HEK293 (cell line): ENCODE data around the gene GALC.

ENCODE experiments used
- CTCF ChIA-PET: fragments of 350-600 bp; formaldehyde crosslinking; extraction: SDS; loops from one replicate; lab custom pipeline; 2021; ENCODE audit warnings: antibody characterized with exemption; lab: Yijun Ruan, JAX
- POLR2A ChIA-PET: fragments of 300-600 bp; formaldehyde crosslinking; extraction: SDS; loops from one replicate; lab custom pipeline; 2020; ENCODE audit warnings: antibody characterized with exemption, inconsistent platforms; lab: Yijun Ruan, JAX
- H3K27ac ChIP-seq: fragments of 200-500 bp; sonication (Bioruptor generic); 2 replicates; pipeline ENCODE4 v1.5.1; 2014; ENCODE audit warnings: low read depth, low read length, control low read depth, inconsistent platforms; ENCODE audit errors: extremely low read depth
- H3K36me3 ChIP-seq, 2 experiments: fragments of 200-500 bp in 1 of 2; sonication (Bioruptor generic) in 1 of 2; 1 replicate in 1 of 2; 2 replicates in 1 of 2; pipeline ENCODE4 v1.5.1; 2014 to 2017; ENCODE audit warnings: inconsistent platforms in 2 of 2, low read length in 2 of 2; ENCODE audit not compliant: control insufficient read depth in 2 of 2, insufficient read depth in 1 of 2
- H3K4me1 ChIP-seq: fragments of 200-500 bp; sonication (Bioruptor generic); 2 replicates; pipeline ENCODE4 v1.5.1; 2014; ENCODE audit warnings: mild to moderate bottlenecking, low read length, inconsistent platforms; ENCODE audit not compliant: control insufficient read depth, insufficient read depth
- H3K4me3 ChIP-seq: 2 replicates; pipeline ENCODE4 v1.5.1; 2011; ENCODE audit warnings: low read depth, mild to moderate bottlenecking, control low read depth, low read length, moderate library complexity
- H3K9me3 ChIP-seq: fragments of 200-500 bp; sonication (Bioruptor generic); 2 replicates; pipeline ENCODE4 v1.5.1; 2014; ENCODE audit warnings: low read depth, low read length, inconsistent platforms; ENCODE audit not compliant: control insufficient read depth, insufficient read depth
- GLIS2 ChIP-seq: fragments of 450-650 bp; formaldehyde crosslinking; IDR thresholded peaks from 2 replicates; pipeline ENCODE4 v1.5.1; 2016; ENCODE audit warnings: missing biosample characterization, missing genetic modification characterization
- KLF10 ChIP-seq: fragments of 450-650 bp; IDR thresholded peaks from 2 replicates; pipeline ENCODE4 v1.5.1; 2018; ENCODE audit warnings: missing biosample characterization, mild to moderate bottlenecking, missing genetic modification characterization
- KLF9 ChIP-seq: fragments of 450-650 bp; formaldehyde crosslinking; IDR thresholded peaks from 2 replicates; pipeline ENCODE4 v1.5.1; 2016; ENCODE audit warnings: missing biosample characterization, missing genetic modification characterization, low read depth
- TRIM28 ChIP-seq: IDR thresholded peaks from 2 replicates; pipeline ENCODE4 v1.6.1; 2011; ENCODE audit warnings: low read length, control low read depth, borderline replicate concordance
- ZBTB1 ChIP-seq: fragments of 450-650 bp; formaldehyde crosslinking; IDR thresholded peaks from 2 replicates; pipeline ENCODE4 v1.5.1; 2016; ENCODE audit warnings: missing biosample characterization, missing genetic modification characterization
- ZEB2 ChIP-seq: fragments of 450-650 bp; formaldehyde crosslinking; IDR thresholded peaks from 2 replicates; pipeline ENCODE4 v1.5.1; 2016; ENCODE audit warnings: missing biosample characterization, missing genetic modification characterization
- ZNF138 ChIP-seq: fragments of 450-650 bp; formaldehyde crosslinking; IDR thresholded peaks from 2 replicates; pipeline ENCODE4 v1.5.1; 2016; ENCODE audit warnings: missing biosample characterization, missing genetic modification characterization, borderline replicate concordance
- ZNF221 ChIP-seq: fragments of 450-650 bp; formaldehyde crosslinking; IDR thresholded peaks from 2 replicates; pipeline ENCODE4 v1.5.1; 2017; ENCODE audit warnings: missing biosample characterization, missing genetic modification characterization, borderline replicate concordance
- ZNF426 ChIP-seq: fragments of 450-650 bp; formaldehyde crosslinking; IDR thresholded peaks from 2 replicates; pipeline ENCODE4 v1.5.1; 2017; ENCODE audit warnings: missing biosample characterization, missing genetic modification characterization, mild to moderate bottlenecking, inconsistent platforms, moderate library complexity
- ZNF544 ChIP-seq: fragments of 450-650 bp; formaldehyde crosslinking; IDR thresholded peaks from 2 replicates; pipeline ENCODE4 v1.5.0; 2017; ENCODE audit warnings: missing biosample characterization, missing genetic modification characterization
- ZNF555 ChIP-seq: fragments of 450-650 bp; formaldehyde crosslinking; conservative IDR thresholded peaks from 2 replicates; pipeline ENCODE4 v1.5.1; 2017; ENCODE audit warnings: missing biosample characterization, mild to moderate bottlenecking, missing genetic modification characterization, inconsistent platforms
- ZNF596 ChIP-seq: fragments of 450-650 bp; IDR thresholded peaks from 2 replicates; pipeline ENCODE4 v1.5.0; 2018; ENCODE audit warnings: missing biosample characterization, mild to moderate bottlenecking, missing genetic modification characterization, moderate library complexity
- ZNF701 ChIP-seq: fragments of 450-650 bp; formaldehyde crosslinking; IDR thresholded peaks from 2 replicates; pipeline ENCODE4 v1.5.1; 2016; ENCODE audit warnings: missing biosample characterization, missing genetic modification characterization
- ZNF830 ChIP-seq: fragments of 450-650 bp; IDR thresholded peaks from 2 replicates; pipeline ENCODE4 v1.5.0; 2018; ENCODE audit warnings: missing biosample characterization, missing genetic modification characterization, low read depth, mild to moderate bottlenecking, moderate library complexity
- ZNF837 ChIP-seq: fragments of 450-650 bp; formaldehyde crosslinking; IDR thresholded peaks from 2 replicates; pipeline ENCODE4 v1.5.1; 2016; ENCODE audit warnings: missing biosample characterization, missing genetic modification characterization
- ZSCAN23 ChIP-seq: fragments of 450-650 bp; formaldehyde crosslinking; IDR thresholded peaks from 2 replicates; pipeline ENCODE4 v1.5.1; 2016; ENCODE audit warnings: missing biosample characterization, missing genetic modification characterization
- ZSCAN30 ChIP-seq: fragments of 450-650 bp; IDR thresholded peaks from 2 replicates; pipeline ENCODE4 v1.5.1; 2018; ENCODE audit warnings: missing biosample characterization, mild to moderate bottlenecking, missing genetic modification characterization, moderate library complexity
- TF ChIP-seq, protein P1 (sequence below): fragments of 450-650 bp; formaldehyde crosslinking; IDR thresholded peaks from 2 replicates; pipeline ENCODE4 v1.5.1; 2016; ENCODE audit warnings: missing biosample characterization, missing genetic modification characterization
- TF ChIP-seq, protein P2 (sequence below): fragments of 450-650 bp; IDR thresholded peaks from 2 replicates; pipeline ENCODE4 v1.5.1; 2018; ENCODE audit warnings: missing biosample characterization, missing genetic modification characterization
- TF ChIP-seq, protein P3 (sequence below): fragments of 450-650 bp; formaldehyde crosslinking; IDR thresholded peaks from 2 replicates; pipeline ENCODE4 v1.5.1; 2016; ENCODE audit warnings: missing biosample characterization, missing genetic modification characterization
- TF ChIP-seq, protein P4 (sequence below): fragments of 450-650 bp; IDR thresholded peaks from 2 replicates; pipeline ENCODE4 v1.5.1; 2018; ENCODE audit warnings: missing biosample characterization, mild to moderate bottlenecking, missing genetic modification characterization
- TF ChIP-seq, protein P5 (sequence below): fragments of 450-650 bp; formaldehyde crosslinking; IDR thresholded peaks from 2 replicates; pipeline ENCODE4 v1.5.1; 2016; ENCODE audit warnings: missing biosample characterization, missing genetic modification characterization
- TF ChIP-seq, protein P6 (sequence below): fragments of 450-650 bp; formaldehyde crosslinking; IDR thresholded peaks from 2 replicates; pipeline ENCODE4 v1.5.1; 2016; ENCODE audit warnings: missing biosample characterization, missing genetic modification characterization

GALC gene

DNA sequence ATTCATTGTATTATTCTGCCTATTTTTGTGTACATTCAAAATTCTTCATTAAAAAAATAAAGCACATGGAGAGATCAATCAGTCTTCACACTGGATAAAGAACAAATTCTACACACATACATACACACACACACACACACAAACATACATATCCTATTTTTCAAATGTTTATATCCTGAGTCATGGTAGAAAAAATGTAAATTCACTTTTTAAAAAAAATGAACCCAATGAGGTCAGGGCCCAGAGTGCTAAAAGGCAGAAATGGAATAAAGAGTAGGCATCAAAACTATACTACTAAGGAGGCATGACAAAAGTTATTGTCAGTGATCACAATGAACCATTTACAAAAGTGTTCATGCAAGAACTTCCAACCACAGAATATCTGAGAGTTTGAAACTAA is 17.3 kb downstream of the GALC start (continued):
- TF ChIP-seq, protein P1, sequence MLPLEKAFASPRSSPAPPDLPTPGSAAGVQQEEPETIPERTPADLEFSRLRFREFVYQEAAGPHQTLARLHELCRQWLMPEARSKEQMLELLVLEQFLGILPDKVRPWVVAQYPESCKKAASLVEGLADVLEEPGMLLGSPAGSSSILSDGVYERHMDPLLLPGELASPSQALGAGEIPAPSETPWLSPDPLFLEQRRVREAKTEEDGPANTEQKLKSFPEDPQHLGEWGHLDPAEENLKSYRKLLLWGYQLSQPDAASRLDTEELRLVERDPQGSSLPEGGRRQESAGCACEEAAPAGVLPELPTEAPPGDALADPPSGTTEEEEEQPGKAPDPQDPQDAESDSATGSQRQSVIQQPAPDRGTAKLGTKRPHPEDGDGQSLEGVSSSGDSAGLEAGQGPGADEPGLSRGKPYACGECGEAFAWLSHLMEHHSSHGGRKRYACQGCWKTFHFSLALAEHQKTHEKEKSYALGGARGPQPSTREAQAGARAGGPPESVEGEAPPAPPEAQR, result no peak
- TF ChIP-seq ZNF138 (no peak), ZNF837 (tag by site-specific recombination) (no peak), ZNF555 (no peak), ZEB2 (tag by site-specific recombination) (no peak)
- TF ChIP-seq, protein P2, sequence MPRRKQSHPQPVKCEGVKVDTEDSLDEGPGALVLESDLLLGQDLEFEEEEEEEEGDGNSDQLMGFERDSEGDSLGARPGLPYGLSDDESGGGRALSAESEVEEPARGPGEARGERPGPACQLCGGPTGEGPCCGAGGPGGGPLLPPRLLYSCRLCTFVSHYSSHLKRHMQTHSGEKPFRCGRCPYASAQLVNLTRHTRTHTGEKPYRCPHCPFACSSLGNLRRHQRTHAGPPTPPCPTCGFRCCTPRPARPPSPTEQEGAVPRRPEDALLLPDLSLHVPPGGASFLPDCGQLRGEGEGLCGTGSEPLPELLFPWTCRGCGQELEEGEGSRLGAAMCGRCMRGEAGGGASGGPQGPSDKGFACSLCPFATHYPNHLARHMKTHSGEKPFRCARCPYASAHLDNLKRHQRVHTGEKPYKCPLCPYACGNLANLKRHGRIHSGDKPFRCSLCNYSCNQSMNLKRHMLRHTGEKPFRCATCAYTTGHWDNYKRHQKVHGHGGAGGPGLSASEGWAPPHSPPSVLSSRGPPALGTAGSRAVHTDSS, result no peak
- TF ChIP-seq, protein P3, sequence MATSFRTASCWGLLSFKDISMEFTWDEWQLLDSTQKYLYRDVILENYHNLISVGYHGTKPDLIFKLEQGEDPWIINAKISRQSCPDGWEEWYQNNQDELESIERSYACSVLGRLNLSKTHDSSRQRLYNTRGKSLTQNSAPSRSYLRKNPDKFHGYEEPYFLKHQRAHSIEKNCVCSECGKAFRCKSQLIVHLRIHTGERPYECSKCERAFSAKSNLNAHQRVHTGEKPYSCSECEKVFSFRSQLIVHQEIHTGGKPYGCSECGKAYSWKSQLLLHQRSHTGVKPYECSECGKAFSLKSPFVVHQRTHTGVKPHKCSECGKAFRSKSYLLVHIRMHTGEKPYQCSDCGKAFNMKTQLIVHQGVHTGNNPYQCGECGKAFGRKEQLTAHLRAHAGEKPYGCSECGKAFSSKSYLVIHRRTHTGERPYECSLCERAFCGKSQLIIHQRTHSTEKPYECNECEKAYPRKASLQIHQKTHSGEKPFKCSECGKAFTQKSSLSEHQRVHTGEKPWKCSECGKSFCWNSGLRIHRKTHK (tag by site-specific recombination), result no peak
- TF ChIP-seq, protein P4, sequence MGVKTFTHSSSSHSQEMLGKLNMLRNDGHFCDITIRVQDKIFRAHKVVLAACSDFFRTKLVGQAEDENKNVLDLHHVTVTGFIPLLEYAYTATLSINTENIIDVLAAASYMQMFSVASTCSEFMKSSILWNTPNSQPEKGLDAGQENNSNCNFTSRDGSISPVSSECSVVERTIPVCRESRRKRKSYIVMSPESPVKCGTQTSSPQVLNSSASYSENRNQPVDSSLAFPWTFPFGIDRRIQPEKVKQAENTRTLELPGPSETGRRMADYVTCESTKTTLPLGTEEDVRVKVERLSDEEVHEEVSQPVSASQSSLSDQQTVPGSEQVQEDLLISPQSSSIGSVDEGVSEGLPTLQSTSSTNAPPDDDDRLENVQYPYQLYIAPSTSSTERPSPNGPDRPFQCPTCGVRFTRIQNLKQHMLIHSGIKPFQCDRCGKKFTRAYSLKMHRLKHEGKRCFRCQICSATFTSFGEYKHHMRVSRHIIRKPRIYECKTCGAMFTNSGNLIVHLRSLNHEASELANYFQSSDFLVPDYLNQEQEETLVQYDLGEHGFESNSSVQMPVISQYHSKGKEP (tag by site-specific recombination), result no peak
- TF ChIP-seq, all 188 proteins: peak for 0

DNA sequence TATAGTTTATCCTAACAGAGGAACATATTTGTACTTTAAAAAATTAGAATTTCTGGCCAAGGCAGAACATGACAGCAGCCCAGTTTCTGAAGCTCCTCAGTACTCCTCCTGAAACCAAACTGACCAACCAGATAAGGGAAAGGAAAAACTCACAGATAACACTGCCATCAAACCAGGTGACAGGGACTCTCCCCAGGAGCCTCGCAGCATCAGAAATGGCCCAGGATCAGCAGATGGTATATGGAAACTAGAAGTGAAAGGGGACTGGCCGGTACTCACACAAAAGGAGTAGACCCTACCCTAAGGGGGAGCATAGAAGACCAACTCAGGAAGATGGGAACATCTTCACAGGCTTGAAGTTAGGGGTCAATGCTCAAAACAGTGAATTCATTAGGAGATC is 22.0 kb downstream of the GALC start:
- no peaks in the 10 kb centered on the region for H3K36me3 ChIP-seq
- H3K4me3 ChIP-seq, result no peak overlapping the region
- no peaks in the 10 kb centered on the region for H3K4me1 ChIP-seq
- H3K9me3 ChIP-seq, result no peaks in the 10 kb centered on the region
- POLR2A ChIA-PET, result no interaction called here
- no peak overlapping the region for H3K27ac ChIP-seq
- no peak for TF ChIP-seq ZNF701
- TF ChIP-seq GLIS2 (tag by site-specific recombination), result no peak
- TF ChIP-seq ZBTB1 (tag by site-specific recombination), result no peak
- TF ChIP-seq ZNF596, result no peak
- TF ChIP-seq KLF9 (tag by site-specific recombination), result no peak
- TF ChIP-seq, protein P5, sequence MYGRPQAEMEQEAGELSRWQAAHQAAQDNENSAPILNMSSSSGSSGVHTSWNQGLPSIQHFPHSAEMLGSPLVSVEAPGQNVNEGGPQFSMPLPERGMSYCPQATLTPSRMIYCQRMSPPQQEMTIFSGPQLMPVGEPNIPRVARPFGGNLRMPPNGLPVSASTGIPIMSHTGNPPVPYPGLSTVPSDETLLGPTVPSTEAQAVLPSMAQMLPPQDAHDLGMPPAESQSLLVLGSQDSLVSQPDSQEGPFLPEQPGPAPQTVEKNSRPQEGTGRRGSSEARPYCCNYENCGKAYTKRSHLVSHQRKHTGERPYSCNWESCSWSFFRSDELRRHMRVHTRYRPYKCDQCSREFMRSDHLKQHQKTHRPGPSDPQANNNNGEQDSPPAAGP (tag by site-specific recombination), result no peak
- TF ChIP-seq ZNF544 (tag by site-specific recombination), result no peak
- no peak for TF ChIP-seq TRIM28
- no peak for TF ChIP-seq ZSCAN30
- no peak for TF ChIP-seq ZSCAN23
- TF ChIP-seq, protein P3 (tag by site-specific recombination), result no peak
- no peak for TF ChIP-seq ZNF830 (tag by site-specific recombination)
- TF ChIP-seq ZNF426 (tag by site-specific recombination), result no peak
- TF ChIP-seq, protein P6, sequence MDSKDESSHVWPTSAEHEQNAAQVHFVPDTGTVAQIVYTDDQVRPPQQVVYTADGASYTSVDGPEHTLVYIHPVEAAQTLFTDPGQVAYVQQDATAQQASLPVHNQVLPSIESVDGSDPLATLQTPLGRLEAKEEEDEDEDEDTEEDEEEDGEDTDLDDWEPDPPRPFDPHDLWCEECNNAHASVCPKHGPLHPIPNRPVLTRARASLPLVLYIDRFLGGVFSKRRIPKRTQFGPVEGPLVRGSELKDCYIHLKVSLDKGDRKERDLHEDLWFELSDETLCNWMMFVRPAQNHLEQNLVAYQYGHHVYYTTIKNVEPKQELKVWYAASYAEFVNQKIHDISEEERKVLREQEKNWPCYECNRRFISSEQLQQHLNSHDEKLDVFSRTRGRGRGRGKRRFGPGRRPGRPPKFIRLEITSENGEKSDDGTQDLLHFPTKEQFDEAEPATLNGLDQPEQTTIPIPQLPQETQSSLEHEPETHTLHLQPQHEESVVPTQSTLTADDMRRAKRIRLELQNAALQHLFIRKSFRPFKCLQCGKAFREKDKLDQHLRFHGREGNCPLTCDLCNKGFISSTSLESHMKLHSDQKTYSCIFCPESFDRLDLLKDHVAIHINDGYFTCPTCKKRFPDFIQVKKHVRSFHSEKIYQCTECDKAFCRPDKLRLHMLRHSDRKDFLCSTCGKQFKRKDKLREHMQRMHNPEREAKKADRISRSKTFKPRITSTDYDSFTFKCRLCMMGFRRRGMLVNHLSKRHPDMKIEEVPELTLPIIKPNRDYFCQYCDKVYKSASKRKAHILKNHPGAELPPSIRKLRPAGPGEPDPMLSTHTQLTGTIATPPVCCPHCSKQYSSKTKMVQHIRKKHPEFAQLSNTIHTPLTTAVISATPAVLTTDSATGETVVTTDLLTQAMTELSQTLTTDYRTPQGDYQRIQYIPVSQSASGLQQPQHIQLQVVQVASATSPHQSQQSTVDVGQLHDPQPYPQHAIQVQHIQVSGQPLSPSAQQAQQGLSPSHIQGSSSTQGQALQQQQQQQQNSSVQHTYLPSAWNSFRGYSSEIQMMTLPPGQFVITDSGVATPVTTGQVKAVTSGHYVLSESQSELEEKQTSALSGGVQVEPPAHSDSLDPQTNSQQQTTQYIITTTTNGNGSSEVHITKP (tag by site-specific recombination), result no peak
- TF ChIP-seq KLF10 (tag by site-specific recombination), result no peak
- TF ChIP-seq ZNF221 (tag by site-specific recombination), result no peak
- TF ChIP-seq, all 188 proteins: peak for 0
- CTCF ChIA-PET, result no interaction called here
